ENCODE measurements around the gene LRRK2.

LRRK2 gene

GRCh38 chr12:40309001-40309400, 84.2 kb downstream of the LRRK2 start:
- ATAC-seq = no peak
- TF ChIP-seq, protein P1, sequence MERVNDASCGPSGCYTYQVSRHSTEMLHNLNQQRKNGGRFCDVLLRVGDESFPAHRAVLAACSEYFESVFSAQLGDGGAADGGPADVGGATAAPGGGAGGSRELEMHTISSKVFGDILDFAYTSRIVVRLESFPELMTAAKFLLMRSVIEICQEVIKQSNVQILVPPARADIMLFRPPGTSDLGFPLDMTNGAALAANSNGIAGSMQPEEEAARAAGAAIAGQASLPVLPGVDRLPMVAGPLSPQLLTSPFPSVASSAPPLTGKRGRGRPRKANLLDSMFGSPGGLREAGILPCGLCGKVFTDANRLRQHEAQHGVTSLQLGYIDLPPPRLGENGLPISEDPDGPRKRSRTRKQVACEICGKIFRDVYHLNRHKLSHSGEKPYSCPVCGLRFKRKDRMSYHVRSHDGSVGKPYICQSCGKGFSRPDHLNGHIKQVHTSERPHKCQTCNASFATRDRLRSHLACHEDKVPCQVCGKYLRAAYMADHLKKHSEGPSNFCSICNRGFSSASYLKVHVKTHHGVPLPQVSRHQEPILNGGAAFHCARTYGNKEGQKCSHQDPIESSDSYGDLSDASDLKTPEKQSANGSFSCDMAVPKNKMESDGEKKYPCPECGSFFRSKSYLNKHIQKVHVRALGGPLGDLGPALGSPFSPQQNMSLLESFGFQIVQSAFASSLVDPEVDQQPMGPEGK (CRISPR knock-in tag; IDR thresholded peaks at IDR 0.05; ENCODE audit: borderline replicate concordance) = no peak
- TF ChIP-seq ZFP30 (CRISPR knock-in tag; IDR thresholded peaks at IDR 0.05) = no peak
- TF ChIP-seq, protein P2, sequence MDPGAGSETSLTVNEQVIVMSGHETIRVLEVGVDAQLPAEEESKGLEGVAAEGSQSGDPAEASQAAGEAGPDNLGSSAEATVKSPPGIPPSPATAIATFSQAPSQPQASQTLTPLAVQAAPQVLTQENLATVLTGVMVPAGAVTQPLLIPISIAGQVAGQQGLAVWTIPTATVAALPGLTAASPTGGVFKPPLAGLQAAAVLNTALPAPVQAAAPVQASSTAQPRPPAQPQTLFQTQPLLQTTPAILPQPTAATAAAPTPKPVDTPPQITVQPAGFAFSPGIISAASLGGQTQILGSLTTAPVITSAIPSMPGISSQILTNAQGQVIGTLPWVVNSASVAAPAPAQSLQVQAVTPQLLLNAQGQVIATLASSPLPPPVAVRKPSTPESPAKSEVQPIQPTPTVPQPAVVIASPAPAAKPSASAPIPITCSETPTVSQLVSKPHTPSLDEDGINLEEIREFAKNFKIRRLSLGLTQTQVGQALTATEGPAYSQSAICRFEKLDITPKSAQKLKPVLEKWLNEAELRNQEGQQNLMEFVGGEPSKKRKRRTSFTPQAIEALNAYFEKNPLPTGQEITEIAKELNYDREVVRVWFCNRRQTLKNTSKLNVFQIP (CRISPR knock-in tag; IDR thresholded peaks at IDR 0.05; ENCODE audit: borderline replicate concordance, low read depth) = no peak

DNA sequence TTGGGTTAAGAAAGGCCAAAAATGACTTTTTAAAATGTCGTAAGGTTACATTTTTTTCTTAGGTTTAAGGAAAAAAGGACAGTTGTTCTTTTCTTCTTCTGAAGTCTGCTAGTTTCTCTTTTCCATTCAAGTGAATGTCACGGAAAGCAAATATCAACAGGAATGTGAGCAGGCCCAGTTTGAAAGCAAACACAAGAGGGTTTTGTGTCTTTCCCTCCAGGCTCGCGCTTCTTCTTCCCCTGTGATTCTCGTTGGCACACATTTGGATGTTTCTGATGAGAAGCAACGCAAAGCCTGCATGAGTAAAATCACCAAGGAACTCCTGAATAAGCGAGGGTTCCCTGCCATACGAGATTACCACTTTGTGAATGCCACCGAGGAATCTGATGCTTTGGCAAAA, 85.4 kb downstream of the LRRK2 start:
- TF ChIP-seq ISL1 (CRISPR knock-in tag; IDR thresholded peaks at IDR 0.05) = no peak
- TF ChIP-seq OSR1 (CRISPR knock-in tag; IDR thresholded peaks at IDR 0.05) = no peak
- TF ChIP-seq CSRNP3 (CRISPR knock-in tag; IDR thresholded peaks at IDR 0.05) = no peak
- TF ChIP-seq, protein P1 (CRISPR knock-in tag; IDR thresholded peaks at IDR 0.05; ENCODE audit: borderline replicate concordance) = no peak
- no peak for TF ChIP-seq CSDC2 (CRISPR knock-in tag; IDR thresholded peaks at IDR 0.05)
- no peak for TF ChIP-seq TSHZ2 (CRISPR knock-in tag; IDR thresholded peaks at IDR 0.05)
- TF ChIP-seq, protein P2 (CRISPR knock-in tag; IDR thresholded peaks at IDR 0.05; ENCODE audit: borderline replicate concordance, low read depth) = no peak
- no peak for TF ChIP-seq ZFP30 (CRISPR knock-in tag; IDR thresholded peaks at IDR 0.05)
- TF ChIP-seq GLIS3 (CRISPR knock-in tag; IDR thresholded peaks at IDR 0.05) = no peak
- TF ChIP-seq ZFP3 (CRISPR knock-in tag; IDR thresholded peaks at IDR 0.05) = no peak
- TF ChIP-seq ESRRG (CRISPR knock-in tag; IDR thresholded peaks at IDR 0.05) = no peak
- TF ChIP-seq ZNF8 (CRISPR knock-in tag; IDR thresholded peaks at IDR 0.05) = no peak
- no peak for TF ChIP-seq TCF4 (CRISPR knock-in tag; IDR thresholded peaks at IDR 0.05; ENCODE audit: borderline replicate concordance)
- no peak for TF ChIP-seq ZC3H10 (CRISPR knock-in tag; IDR thresholded peaks at IDR 0.05)
- TF ChIP-seq PPARA (CRISPR knock-in tag; IDR thresholded peaks at IDR 0.05; ENCODE audit: borderline replicate concordance) = no peak
- no peak for TF ChIP-seq RARB (CRISPR knock-in tag; IDR thresholded peaks at IDR 0.05)
- TF ChIP-seq ZNF70 (CRISPR knock-in tag; IDR thresholded peaks at IDR 0.05) = no peak
- no peak for TF ChIP-seq TOX (CRISPR knock-in tag; IDR thresholded peaks at IDR 0.05; ENCODE audit: borderline replicate concordance)
- ATAC-seq = no peak

GRCh38 chr12:40312196-40312595, 87.4 kb downstream of the LRRK2 start:
- ATAC-seq = no peak
- TF ChIP-seq CREB5 (CRISPR knock-in tag; IDR thresholded peaks at IDR 0.05; ENCODE audit: low read depth) (no peak), TSHZ2 (CRISPR knock-in tag; IDR thresholded peaks at IDR 0.05) (no peak), ESRRG (CRISPR knock-in tag; IDR thresholded peaks at IDR 0.05) (no peak), TCF4 (CRISPR knock-in tag; IDR thresholded peaks at IDR 0.05; ENCODE audit: borderline replicate concordance) (no peak), ZNF8 (CRISPR knock-in tag; IDR thresholded peaks at IDR 0.05) (no peak), ZNF565 (CRISPR knock-in tag; conservative IDR thresholded peaks at IDR 0.05; ENCODE audit: low read depth) (no peak), ZFP3 (CRISPR knock-in tag; IDR thresholded peaks at IDR 0.05) (no peak), SNAI2 (CRISPR knock-in tag; IDR thresholded peaks at IDR 0.05) (no peak), ZNF70 (CRISPR knock-in tag; IDR thresholded peaks at IDR 0.05) (no peak), ZFP30 (CRISPR knock-in tag; IDR thresholded peaks at IDR 0.05) (no peak)
